ENCODE data around the gene AJM1.
"Not testable (repeated sequence)": the region's sequence is repeated elsewhere in the genome, so short reads cannot be mapped to it uniquely, and the experiment has no call there.

DNA sequence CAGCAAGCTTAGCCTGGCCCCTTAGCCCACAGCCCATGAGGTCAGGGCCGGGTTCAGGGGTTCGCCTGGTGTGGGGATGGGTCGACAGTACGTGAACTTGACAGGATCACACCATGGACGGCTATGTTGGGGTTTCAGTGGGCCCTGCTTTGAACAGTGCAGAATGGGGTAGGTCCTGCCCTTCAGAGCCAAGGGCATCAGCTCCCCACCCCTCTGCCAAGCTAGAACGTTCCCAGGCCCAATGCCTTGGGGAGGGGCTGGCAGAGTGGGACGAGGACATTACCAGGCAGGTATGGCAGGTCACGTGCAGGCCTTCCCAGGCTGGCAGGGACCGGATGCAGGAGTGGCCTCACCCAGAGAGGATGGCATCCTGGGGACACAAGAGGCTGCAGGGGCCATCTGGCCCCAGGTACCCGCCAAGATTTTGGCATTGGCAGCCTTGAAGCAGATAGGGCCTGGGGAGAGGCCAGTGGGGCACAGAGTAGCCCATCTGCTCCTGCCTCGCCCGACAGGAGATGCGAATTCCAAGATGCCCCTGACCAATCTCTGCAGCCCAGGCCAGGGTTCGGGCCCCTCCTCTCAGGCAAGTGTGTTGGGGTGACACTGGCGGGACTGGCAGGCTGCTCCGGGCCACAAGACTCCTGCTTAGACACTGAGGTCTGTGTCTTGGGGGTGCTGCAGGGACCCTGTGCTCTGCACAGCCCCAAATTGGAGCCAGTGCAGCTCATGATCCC lies 465 bp upstream of the AJM1 start:
- TF ChIP-seq POLR2AphosphoS5 (IDR thresholded peaks at IDR 0.05; ENCODE audit: low read depth): not testable (repeated sequence)
- TF ChIP-seq, protein P1, sequence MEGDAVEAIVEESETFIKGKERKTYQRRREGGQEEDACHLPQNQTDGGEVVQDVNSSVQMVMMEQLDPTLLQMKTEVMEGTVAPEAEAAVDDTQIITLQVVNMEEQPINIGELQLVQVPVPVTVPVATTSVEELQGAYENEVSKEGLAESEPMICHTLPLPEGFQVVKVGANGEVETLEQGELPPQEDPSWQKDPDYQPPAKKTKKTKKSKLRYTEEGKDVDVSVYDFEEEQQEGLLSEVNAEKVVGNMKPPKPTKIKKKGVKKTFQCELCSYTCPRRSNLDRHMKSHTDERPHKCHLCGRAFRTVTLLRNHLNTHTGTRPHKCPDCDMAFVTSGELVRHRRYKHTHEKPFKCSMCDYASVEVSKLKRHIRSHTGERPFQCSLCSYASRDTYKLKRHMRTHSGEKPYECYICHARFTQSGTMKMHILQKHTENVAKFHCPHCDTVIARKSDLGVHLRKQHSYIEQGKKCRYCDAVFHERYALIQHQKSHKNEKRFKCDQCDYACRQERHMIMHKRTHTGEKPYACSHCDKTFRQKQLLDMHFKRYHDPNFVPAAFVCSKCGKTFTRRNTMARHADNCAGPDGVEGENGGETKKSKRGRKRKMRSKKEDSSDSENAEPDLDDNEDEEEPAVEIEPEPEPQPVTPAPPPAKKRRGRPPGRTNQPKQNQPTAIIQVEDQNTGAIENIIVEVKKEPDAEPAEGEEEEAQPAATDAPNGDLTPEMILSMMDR (IDR thresholded peaks at IDR 0.05; ENCODE audit: insufficient read depth, low read length): not testable (repeated sequence)
